ENCODE measurements around the gene IPO9.

DNA sequence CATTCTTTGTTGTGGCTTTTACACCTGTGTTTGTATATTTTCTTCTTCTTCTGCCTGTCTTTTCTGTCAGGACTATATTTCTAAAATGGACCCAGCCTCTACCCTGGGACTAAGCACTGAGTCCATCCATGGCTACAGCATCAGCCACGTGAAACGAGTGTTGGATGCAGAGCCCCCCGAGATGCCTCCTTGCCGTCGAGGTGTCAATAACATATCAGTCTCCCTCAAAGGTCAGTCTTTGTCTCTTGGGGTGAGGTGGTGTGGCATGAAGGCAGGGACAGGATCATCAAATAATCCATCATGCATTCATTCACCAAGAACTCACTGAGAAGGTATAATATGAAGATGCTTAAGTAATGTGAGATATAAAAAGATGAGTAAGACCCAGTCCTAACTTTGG is 19.1 kb upstream of the IPO9 start:
- TF ChIP-seq SMAD1 (IDR thresholded peaks at IDR 0.05; ENCODE audit: low read depth, partially characterized antibody), result no peak
- TF ChIP-seq, protein P1, sequence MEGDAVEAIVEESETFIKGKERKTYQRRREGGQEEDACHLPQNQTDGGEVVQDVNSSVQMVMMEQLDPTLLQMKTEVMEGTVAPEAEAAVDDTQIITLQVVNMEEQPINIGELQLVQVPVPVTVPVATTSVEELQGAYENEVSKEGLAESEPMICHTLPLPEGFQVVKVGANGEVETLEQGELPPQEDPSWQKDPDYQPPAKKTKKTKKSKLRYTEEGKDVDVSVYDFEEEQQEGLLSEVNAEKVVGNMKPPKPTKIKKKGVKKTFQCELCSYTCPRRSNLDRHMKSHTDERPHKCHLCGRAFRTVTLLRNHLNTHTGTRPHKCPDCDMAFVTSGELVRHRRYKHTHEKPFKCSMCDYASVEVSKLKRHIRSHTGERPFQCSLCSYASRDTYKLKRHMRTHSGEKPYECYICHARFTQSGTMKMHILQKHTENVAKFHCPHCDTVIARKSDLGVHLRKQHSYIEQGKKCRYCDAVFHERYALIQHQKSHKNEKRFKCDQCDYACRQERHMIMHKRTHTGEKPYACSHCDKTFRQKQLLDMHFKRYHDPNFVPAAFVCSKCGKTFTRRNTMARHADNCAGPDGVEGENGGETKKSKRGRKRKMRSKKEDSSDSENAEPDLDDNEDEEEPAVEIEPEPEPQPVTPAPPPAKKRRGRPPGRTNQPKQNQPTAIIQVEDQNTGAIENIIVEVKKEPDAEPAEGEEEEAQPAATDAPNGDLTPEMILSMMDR (IDR thresholded peaks at IDR 0.05 in 2 of 3, conservative IDR thresholded peaks at IDR 0.05 in 1 of 3; ENCODE audit: control insufficient read depth in 2 of 3, extremely low read depth in 1 of 3, insufficient read depth in 1 of 3, low read depth in 3 of 3, low read length in 3 of 3), result no peak
- TF ChIP-seq, protein P2, sequence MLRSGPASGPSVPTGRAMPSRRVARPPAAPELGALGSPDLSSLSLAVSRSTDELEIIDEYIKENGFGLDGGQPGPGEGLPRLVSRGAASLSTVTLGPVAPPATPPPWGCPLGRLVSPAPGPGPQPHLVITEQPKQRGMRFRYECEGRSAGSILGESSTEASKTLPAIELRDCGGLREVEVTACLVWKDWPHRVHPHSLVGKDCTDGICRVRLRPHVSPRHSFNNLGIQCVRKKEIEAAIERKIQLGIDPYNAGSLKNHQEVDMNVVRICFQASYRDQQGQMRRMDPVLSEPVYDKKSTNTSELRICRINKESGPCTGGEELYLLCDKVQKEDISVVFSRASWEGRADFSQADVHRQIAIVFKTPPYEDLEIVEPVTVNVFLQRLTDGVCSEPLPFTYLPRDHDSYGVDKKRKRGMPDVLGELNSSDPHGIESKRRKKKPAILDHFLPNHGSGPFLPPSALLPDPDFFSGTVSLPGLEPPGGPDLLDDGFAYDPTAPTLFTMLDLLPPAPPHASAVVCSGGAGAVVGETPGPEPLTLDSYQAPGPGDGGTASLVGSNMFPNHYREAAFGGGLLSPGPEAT (IDR thresholded peaks at IDR 0.05; ENCODE audit: low read depth), result no peak
- TF ChIP-seq RELA (IDR thresholded peaks at IDR 0.05; ENCODE audit: borderline replicate concordance, partially characterized antibody), result no peak
- TF ChIP-seq, protein P3, sequence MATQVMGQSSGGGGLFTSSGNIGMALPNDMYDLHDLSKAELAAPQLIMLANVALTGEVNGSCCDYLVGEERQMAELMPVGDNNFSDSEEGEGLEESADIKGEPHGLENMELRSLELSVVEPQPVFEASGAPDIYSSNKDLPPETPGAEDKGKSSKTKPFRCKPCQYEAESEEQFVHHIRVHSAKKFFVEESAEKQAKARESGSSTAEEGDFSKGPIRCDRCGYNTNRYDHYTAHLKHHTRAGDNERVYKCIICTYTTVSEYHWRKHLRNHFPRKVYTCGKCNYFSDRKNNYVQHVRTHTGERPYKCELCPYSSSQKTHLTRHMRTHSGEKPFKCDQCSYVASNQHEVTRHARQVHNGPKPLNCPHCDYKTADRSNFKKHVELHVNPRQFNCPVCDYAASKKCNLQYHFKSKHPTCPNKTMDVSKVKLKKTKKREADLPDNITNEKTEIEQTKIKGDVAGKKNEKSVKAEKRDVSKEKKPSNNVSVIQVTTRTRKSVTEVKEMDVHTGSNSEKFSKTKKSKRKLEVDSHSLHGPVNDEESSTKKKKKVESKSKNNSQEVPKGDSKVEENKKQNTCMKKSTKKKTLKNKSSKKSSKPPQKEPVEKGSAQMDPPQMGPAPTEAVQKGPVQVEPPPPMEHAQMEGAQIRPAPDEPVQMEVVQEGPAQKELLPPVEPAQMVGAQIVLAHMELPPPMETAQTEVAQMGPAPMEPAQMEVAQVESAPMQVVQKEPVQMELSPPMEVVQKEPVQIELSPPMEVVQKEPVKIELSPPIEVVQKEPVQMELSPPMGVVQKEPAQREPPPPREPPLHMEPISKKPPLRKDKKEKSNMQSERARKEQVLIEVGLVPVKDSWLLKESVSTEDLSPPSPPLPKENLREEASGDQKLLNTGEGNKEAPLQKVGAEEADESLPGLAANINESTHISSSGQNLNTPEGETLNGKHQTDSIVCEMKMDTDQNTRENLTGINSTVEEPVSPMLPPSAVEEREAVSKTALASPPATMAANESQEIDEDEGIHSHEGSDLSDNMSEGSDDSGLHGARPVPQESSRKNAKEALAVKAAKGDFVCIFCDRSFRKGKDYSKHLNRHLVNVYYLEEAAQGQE (IDR thresholded peaks at IDR 0.05; ENCODE audit: low read depth, low read length), result no peak
- TF ChIP-seq MTA3 (IDR thresholded peaks at IDR 0.05; ENCODE audit: borderline replicate concordance, low read length), result no peak
- TF ChIP-seq CHD1 (IDR thresholded peaks at IDR 0.05; ENCODE audit: low read depth, low read length), result no peak
- no peak for TF ChIP-seq EZH2 (IDR thresholded peaks at IDR 0.05; ENCODE audit: borderline replicate concordance, control insufficient read depth, low read depth, low read length)
- no peak for TF ChIP-seq POLR2A (IDR thresholded peaks at IDR 0.05; ENCODE audit: low read depth, low read length)
- TF ChIP-seq NR2C2 (IDR thresholded peaks at IDR 0.05; ENCODE audit: borderline replicate concordance, control insufficient read depth, insufficient read length, low read depth), result no peak
- TF ChIP-seq EGR1 (IDR thresholded peaks at IDR 0.05; ENCODE audit: borderline replicate concordance in 1 of 2, low read depth in 2 of 2, low read length in 2 of 2), result no peak
- TF ChIP-seq FOS (IDR thresholded peaks at IDR 0.05; ENCODE audit: borderline replicate concordance, extremely low read depth, insufficient read length), result no peak
- no peak for TF ChIP-seq CREM (IDR thresholded peaks at IDR 0.05; ENCODE audit: low read depth)
- TF ChIP-seq RBBP5 (conservative IDR thresholded peaks at IDR 0.05), result no peak

Data from GM12878 (cell line).